MM.1S (cell line): ENCODE results near the gene GSG1L2.

Source experiments
- DNase-seq: peaks from one replicate; pipeline ENCODE4 v3.0.0-alpha.2; 2015
- H2AFZ ChIP-seq: fragments of 300-600 bp; sonication (generic); 2 replicates; pipeline ENCODE4 v1.6.0; 2016; ENCODE audit warnings: antibody characterized with exemption, low read length
- H3F3A ChIP-seq: fragments of 300-600 bp; sonication (generic); 2 replicates; pipeline ENCODE4 v1.6.1; 2016; ENCODE audit warnings: mild to moderate bottlenecking, antibody characterized with exemption, low read length, moderate library complexity, mixed read lengths; ENCODE audit not compliant: insufficient read depth
- H3K27ac ChIP-seq: fragments of 300-600 bp; sonication (generic); 2 replicates; pipeline ENCODE4 v1.5.1; 2016; ENCODE audit warnings: mild to moderate bottlenecking, low read length
- H3K27me3 ChIP-seq: fragments of 300-600 bp; sonication (generic); replicated peaks from 2 replicates; pipeline ENCODE4 v1.6.0; 2016; ENCODE audit warnings: low read length; ENCODE audit not compliant: insufficient read depth
- H3K36me3 ChIP-seq: fragments of 300-600 bp; sonication (generic); replicated peaks from 2 replicates; pipeline ENCODE4 v1.6.1; 2016; ENCODE audit warnings: mild to moderate bottlenecking, low read length, mixed read lengths; ENCODE audit not compliant: insufficient read depth
- H3K4me1 ChIP-seq: fragments of 300-600 bp; sonication (generic); 2 replicates; pipeline ENCODE4 v1.6.1; 2016; ENCODE audit warnings: low read length, mixed read lengths
- H3K4me2 ChIP-seq: fragments of 300-600 bp; sonication (generic); 2 replicates; pipeline ENCODE4 v1.6.0; 2016; ENCODE audit warnings: low read depth, low read length
- H3K4me3 ChIP-seq: fragments of 300-600 bp; sonication (generic); 2 replicates; pipeline ENCODE4 v1.5.1; 2016; ENCODE audit warnings: low read length, mixed read lengths
- H3K79me2 ChIP-seq: fragments of 300-600 bp; sonication (generic); 2 replicates; pipeline ENCODE4 v1.6.1; 2016; ENCODE audit warnings: mixed run types, low read length, mixed read lengths
- H3K9ac ChIP-seq: fragments of 300-600 bp; sonication (generic); 2 replicates; pipeline ENCODE4 v1.6.1; 2016; ENCODE audit warnings: low read length, mixed read lengths
- H3K9me2 ChIP-seq: fragments of 300-600 bp; sonication (generic); replicated peaks from 2 replicates; pipeline ENCODE4 v1.6.1; 2016; ENCODE audit warnings: mild to moderate bottlenecking, low read length, mixed read lengths; ENCODE audit not compliant: insufficient read depth
- H3K9me3 ChIP-seq: fragments of 300-600 bp; sonication (generic); replicated peaks from 2 replicates; pipeline ENCODE4 v1.6.1; 2016; ENCODE audit warnings: mild to moderate bottlenecking, low read length, mixed read lengths; ENCODE audit not compliant: insufficient read depth
- H4K20me1 ChIP-seq: fragments of 300-600 bp; sonication (generic); 2 replicates; pipeline ENCODE4 v1.6.1; 2016; ENCODE audit warnings: mild to moderate bottlenecking, low read length, moderate library complexity, mixed read lengths; ENCODE audit not compliant: insufficient read depth
- EZH2 ChIP-seq: fragments of 300-600 bp; sonication (generic); optimal IDR thresholded peaks from 2 replicates; pipeline ENCODE3; 2017; ENCODE audit warnings: low read depth, mild to moderate bottlenecking, antibody characterized with exemption, low read length, mixed read lengths
- EZH2phosphoT487 ChIP-seq: fragments of 300-600 bp; sonication (generic); IDR thresholded peaks from 2 replicates; pipeline ENCODE4 v1.6.1; 2018; ENCODE audit warnings: antibody characterized with exemption, low read length
- TF ChIP-seq, protein P1 (sequence below): fragments of 300-600 bp; sonication (generic); IDR thresholded peaks from 2 replicates; pipeline ENCODE4 v1.5.1; 2016; ENCODE audit warnings: antibody characterized with exemption, low read length, mixed read lengths

The GSG1L2 gene

DNA sequence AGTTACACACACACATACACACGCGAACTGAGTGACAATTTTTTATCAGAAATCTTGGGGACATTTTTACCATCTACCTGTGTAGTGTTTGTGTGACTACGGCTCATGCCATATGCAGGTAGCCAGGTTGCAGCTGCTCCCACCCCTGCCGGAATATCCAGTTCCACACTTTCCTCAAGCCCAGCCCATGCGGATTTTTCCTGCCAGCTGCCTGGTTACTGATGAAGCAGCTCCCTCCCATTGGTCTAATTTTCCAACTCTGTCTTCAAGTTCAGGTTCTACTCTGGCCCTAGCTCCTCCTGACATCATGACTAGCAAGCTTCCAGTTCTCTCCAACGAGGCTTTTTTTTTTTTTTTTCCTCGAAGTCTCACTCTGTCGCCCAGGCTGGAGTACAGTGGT lies 4.8 kb downstream of the GSG1L2 start:
- Histone ChIP-seq H4K20me1 (no peaks in the 10 kb centered on the region), H3K27me3 (no peaks in the 10 kb centered on the region), H3K4me2 (no peak overlapping the region), H2AFZ (no peak overlapping the region), H3K9me2 (no peaks in the 10 kb centered on the region), H3K36me3 (no peaks in the 10 kb centered on the region), H3K79me2 (no peaks in the 10 kb centered on the region), H3K4me1 (no peaks in the 10 kb centered on the region), H3K9ac (no peak overlapping the region), H3K27ac (no peak overlapping the region), H3F3A (no peaks in the 10 kb centered on the region), H3K4me3 (no peak overlapping the region), H3K9me3 (no peaks in the 10 kb centered on the region)
- TF ChIP-seq, protein P1, sequence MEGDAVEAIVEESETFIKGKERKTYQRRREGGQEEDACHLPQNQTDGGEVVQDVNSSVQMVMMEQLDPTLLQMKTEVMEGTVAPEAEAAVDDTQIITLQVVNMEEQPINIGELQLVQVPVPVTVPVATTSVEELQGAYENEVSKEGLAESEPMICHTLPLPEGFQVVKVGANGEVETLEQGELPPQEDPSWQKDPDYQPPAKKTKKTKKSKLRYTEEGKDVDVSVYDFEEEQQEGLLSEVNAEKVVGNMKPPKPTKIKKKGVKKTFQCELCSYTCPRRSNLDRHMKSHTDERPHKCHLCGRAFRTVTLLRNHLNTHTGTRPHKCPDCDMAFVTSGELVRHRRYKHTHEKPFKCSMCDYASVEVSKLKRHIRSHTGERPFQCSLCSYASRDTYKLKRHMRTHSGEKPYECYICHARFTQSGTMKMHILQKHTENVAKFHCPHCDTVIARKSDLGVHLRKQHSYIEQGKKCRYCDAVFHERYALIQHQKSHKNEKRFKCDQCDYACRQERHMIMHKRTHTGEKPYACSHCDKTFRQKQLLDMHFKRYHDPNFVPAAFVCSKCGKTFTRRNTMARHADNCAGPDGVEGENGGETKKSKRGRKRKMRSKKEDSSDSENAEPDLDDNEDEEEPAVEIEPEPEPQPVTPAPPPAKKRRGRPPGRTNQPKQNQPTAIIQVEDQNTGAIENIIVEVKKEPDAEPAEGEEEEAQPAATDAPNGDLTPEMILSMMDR = no peak
- no peak for TF ChIP-seq EZH2phosphoT487
- TF ChIP-seq EZH2 = no peak
- DNase-seq = no peak

DNA sequence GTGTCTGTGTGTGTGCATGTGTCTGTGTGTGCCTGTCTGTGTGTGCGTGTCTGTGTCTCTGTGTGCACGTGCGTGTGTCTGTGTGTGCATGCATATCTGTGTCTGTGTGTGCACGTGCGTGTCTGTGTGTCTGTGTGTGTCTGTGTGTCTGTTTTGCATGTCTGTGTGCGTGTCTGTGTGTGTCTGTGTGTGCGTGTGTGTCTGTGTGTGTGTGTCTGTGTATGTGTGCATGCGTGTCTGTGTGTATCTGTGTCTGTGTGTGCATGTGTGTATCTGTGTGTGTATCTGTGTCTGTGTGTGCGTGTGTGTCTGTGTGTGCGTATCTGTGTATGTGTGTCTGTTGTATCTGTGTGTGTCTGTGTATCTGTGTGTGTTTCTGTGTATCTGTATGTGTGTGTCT lies 5.4 kb downstream of the GSG1L2 start:
- Histone ChIP-seq H3K27me3 (no peaks in the 10 kb centered on the region), H2AFZ (no peak overlapping the region), H3K9ac (no peak overlapping the region), H3F3A (no peaks in the 10 kb centered on the region), H3K27ac (no peak overlapping the region), H3K9me2 (no peaks in the 10 kb centered on the region), H3K4me3 (no peak overlapping the region), H3K9me3 (no peaks in the 10 kb centered on the region), H3K36me3 (no peaks in the 10 kb centered on the region), H3K4me2 (no peak overlapping the region), H3K79me2 (no peaks in the 10 kb centered on the region), H4K20me1 (no peaks in the 10 kb centered on the region), H3K4me1 (no peaks in the 10 kb centered on the region)
- TF ChIP-seq EZH2phosphoT487 (no peak), EZH2 (no peak)
- TF ChIP-seq, protein P1 = no peak
- DNase-seq = no peak

DNA sequence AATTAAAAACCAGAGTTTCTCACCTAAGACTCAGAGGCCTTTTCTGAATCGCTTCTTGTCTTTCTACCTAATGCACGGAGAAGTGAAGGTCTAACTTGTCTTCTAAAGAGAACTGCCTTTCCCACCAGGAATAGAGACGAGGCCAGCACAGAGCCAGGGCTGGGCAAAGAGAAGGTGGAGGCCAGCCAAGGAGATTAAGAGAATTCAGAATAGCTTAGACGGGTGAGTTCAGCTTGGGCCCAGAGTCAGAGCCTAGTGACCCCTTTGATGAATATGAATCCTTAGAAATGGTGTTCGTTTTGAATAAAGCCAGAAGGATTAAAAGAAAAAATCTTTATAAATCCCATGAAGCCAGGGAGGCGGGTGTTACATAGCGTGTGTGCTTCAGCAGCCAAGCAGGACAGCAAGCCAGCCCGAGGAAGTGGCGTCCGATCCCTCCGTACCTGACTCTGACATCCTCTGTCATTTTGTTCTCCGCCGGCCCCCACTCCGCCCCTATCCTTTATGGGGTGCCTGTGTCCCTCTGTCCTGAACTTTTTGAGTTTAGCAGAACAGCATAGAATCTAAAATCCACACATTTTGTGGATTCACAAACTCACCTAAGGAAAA lies 7.4 kb downstream of the GSG1L2 start:
- no peaks in the 10 kb centered on the region for H3K79me2 ChIP-seq

More for the DNA sequence above, 7.4 kb downstream of the GSG1L2 start:
- Histone ChIP-seq H3K4me3 (no peak overlapping the region), H3K9me3 (no peaks in the 10 kb centered on the region), H3K4me1 (no peaks in the 10 kb centered on the region), H3K9me2 (no peaks in the 10 kb centered on the region), H4K20me1 (no peaks in the 10 kb centered on the region), H3K4me2 (no peak overlapping the region), H3K27me3 (no peaks in the 10 kb centered on the region), H2AFZ (no peak overlapping the region), H3K27ac (no peak overlapping the region), H3K9ac (no peak overlapping the region), H3F3A (no peaks in the 10 kb centered on the region), H3K36me3 (no peaks in the 10 kb centered on the region)
- TF ChIP-seq EZH2phosphoT487 (no peak), EZH2 (no peak)
- TF ChIP-seq, protein P1 = no peak
- no peak for DNase-seq
